T47D (cell line): Measurements from ENCODE around the gene VPS35L.

Experiments used
- DNase-seq, 2 experiments: peaks; one replicate each; pipeline versions ENCODE4 v3.0.0 to v3.0.0-alpha.2; 2011 to 2012; ENCODE audit warnings: low read depth in 1 of 2, low spot score in 1 of 2
- JUND ChIP-seq: IDR thresholded peaks from 2 replicates; pipeline ENCODE4 v1.6.1; 2012; ENCODE audit warnings: low read depth
- in situ Hi-C: cut with HindIII; loops from 2 replicates; pipeline ENCODE4 v1.10.0; 2016; ENCODE audit warnings: low sequenced_read_pairs, low pct_unique_long_range_greater_than_20kb

Gene VPS35L

GRCh38 chr16:19616241-19616640 lies 60.7 kb downstream of the VPS35L start:
- DNase-seq, result no peak
- in situ Hi-C loops, result no loop called here
- no peak for TF ChIP-seq JUND

GRCh38 chr16:19618876-19619275 lies 63.4 kb downstream of the VPS35L start:
- in situ Hi-C loops, result no loop called here
- no peak for TF ChIP-seq JUND
- DNase-seq, result no peak

GRCh38 chr16:19621445-19621844 lies 65.9 kb downstream of the VPS35L start:
- in situ Hi-C loops, result no loop called here
- no peak for TF ChIP-seq JUND
- DNase-seq, result no peak

GRCh38 chr16:19625039-19625438 lies 69.5 kb downstream of the VPS35L start:
- TF ChIP-seq JUND, result no peak
- DNase-seq, result no peak
- in situ Hi-C loops, result no loop called here

- TF ChIP-seq JUND, result no peak
- no peak for DNase-seq
- in situ Hi-C loops, result no loop called here
Measured at GRCh38 chr16:19636436-19637267, 81.1 kb downstream of the VPS35L start.

GRCh38 chr16:19639986-19640421 lies 84.5 kb downstream of the VPS35L start:
- TF ChIP-seq JUND, result no peak
- DNase-seq, result no peak
- in situ Hi-C loops, result no loop called here

GRCh38 chr16:19642501-19642900 lies 87.0 kb downstream of the VPS35L start:
- in situ Hi-C loops, result no loop called here
- DNase-seq, result no peak
- TF ChIP-seq JUND, result no peak

- no peak for DNase-seq
- no peak for TF ChIP-seq JUND
- in situ Hi-C loops, result no loop called here
Measured at GRCh38 chr16:19644877-19645276, 89.4 kb downstream of the VPS35L start.

GRCh38 chr16:19645557-19645981 lies 90.1 kb downstream of the VPS35L start:
- no peak for TF ChIP-seq JUND
- in situ Hi-C loops, result no loop called here
- DNase-seq, result no peak

GRCh38 chr16:19649980-19650379 lies 94.5 kb downstream of the VPS35L start:
- in situ Hi-C loops, result no loop called here
- DNase-seq, result no peak
- TF ChIP-seq JUND, result no peak

- no peak for TF ChIP-seq JUND
- in situ Hi-C loops, result no loop called here
- DNase-seq, result no peak
Measured at GRCh38 chr16:19654147-19654546, 98.6 kb downstream of the VPS35L start.

- TF ChIP-seq JUND, result no peak
- no peak for DNase-seq
- in situ Hi-C loops, result no loop called here
Measured at GRCh38 chr16:19655242-19655777, 99.8 kb downstream of the VPS35L start.

GRCh38 chr16:19657831-19658230 lies 102.3 kb downstream of the VPS35L start:
- no peak for DNase-seq
- no peak for TF ChIP-seq JUND
- in situ Hi-C loops, result no loop called here
